Osteocyte (in vitro differentiated cells): ENCODE data around the gene PRELID2. TPM values are rescaled to one million over a fixed set of nuclear protein-coding genes. Genes with fewer than 3 reads are reported as not detected.
"Not testable (repeated sequence)": the region's sequence is repeated elsewhere in the genome, so short reads cannot be mapped to it uniquely, and the experiment has no call there.

ENCODE experiments used
- DNase-seq: peaks from one replicate; pipeline ENCODE4 v3.0.0; 2021; ENCODE audit warnings: mixed read lengths; ENCODE audit not compliant: unreplicated experiment; ENCODE audit errors: extremely low spot score
- H3K27ac Mint-ChIP-seq: one replicate; pipeline ENCODE4 v1.8.0; 2021; ENCODE audit warnings: mild to moderate bottlenecking, mixed read lengths; ENCODE audit not compliant: unreplicated experiment
- H3K27me3 Mint-ChIP-seq: one replicate; pipeline ENCODE4 v1.8.0; 2021; ENCODE audit warnings: mixed read lengths; ENCODE audit not compliant: unreplicated experiment
- H3K36me3 Mint-ChIP-seq: one replicate; pipeline ENCODE4 v1.8.0; 2021; ENCODE audit warnings: mixed read lengths; ENCODE audit not compliant: unreplicated experiment
- H3K4me1 Mint-ChIP-seq: one replicate; pipeline ENCODE4 v1.8.0; 2021; ENCODE audit warnings: mixed read lengths; ENCODE audit not compliant: unreplicated experiment
- H3K4me3 Mint-ChIP-seq: one replicate; pipeline ENCODE4 v1.8.0; 2021; ENCODE audit warnings: mild to moderate bottlenecking, moderate library complexity, mixed read lengths; ENCODE audit not compliant: unreplicated experiment
- H3K9me3 Mint-ChIP-seq: one replicate; pipeline ENCODE4 v1.8.0; 2021; ENCODE audit warnings: mixed read lengths; ENCODE audit not compliant: unreplicated experiment
- CTCF ChIP-seq: fragments of 200-600 bp; sonication (generic); IDR thresholded peaks from 2 replicates; pipeline ENCODE4 v1.5.0; 2021; ENCODE audit warnings: antibody characterized with exemption, mild to moderate bottlenecking, moderate library complexity
- total RNA-seq: library from RNA; stranded (reverse); gene quantifications from 2 replicates; pipeline ENCODE4 v1.2.1, GENCODE V29; 2021

Gene PRELID2
- total RNA-seq, 1 donor from 2014 or later: 4.7 TPM

- no peak for DNase-seq
- Mint-ChIP-seq H3K36me3 (no peaks in the 10 kb centered on the region), H3K27ac (no peak overlapping the region), H3K4me3 (no peak overlapping the region), H3K4me1 (peaks cover 2% of the 10 kb centered on the region), H3K27me3 (no peaks in the 10 kb centered on the region), H3K9me3 (no peaks in the 10 kb centered on the region)
- no peak for TF ChIP-seq CTCF
Observed at GRCh38 chr5:145803112-145804004, 31.8 kb downstream of the PRELID2 start.

- no peak overlapping the region for H3K4me3 Mint-ChIP-seq
- H3K27me3 Mint-ChIP-seq: no peaks in the 10 kb centered on the region
- peaks cover 2% of the 10 kb centered on the region for H3K4me1 Mint-ChIP-seq
- peaks cover 1% of the 10 kb centered on the region for H3K36me3 Mint-ChIP-seq
- TF ChIP-seq CTCF: no peak
- H3K9me3 Mint-ChIP-seq: peaks cover 7% of the 10 kb centered on the region
- no peak overlapping the region for H3K27ac Mint-ChIP-seq
- no peak for DNase-seq
Observed at GRCh38 chr5:145801195-145801594, 33.9 kb downstream of the PRELID2 start.

DNA sequence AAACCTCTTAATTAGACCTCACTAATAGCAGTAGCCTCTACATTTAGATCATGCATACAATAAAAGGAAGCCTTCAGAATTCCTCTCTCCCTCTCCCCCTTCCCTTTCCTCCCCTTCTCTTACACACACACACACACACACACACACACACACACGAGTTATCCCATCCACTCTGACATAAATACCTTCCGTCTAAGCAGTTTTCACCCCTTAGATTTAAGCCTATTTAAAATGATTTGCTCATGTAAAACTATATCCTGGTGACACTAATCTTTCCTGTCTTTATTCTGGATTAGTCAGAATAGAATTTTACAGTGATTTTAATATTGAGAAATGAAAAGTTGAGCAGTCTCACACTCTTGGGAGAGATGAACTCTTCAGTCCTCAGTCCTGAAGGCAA, 35.0 kb downstream of the PRELID2 start:
- H3K36me3 Mint-ChIP-seq: peaks cover 1% of the 10 kb centered on the region
- H3K4me3 Mint-ChIP-seq: no peak overlapping the region
- no peaks in the 10 kb centered on the region for H3K27me3 Mint-ChIP-seq
- H3K27ac Mint-ChIP-seq: no peak overlapping the region
- H3K4me1 Mint-ChIP-seq: peaks cover 2% of the 10 kb centered on the region
- no peak for TF ChIP-seq CTCF
- no peak for DNase-seq
- peaks cover 7% of the 10 kb centered on the region for H3K9me3 Mint-ChIP-seq

DNA sequence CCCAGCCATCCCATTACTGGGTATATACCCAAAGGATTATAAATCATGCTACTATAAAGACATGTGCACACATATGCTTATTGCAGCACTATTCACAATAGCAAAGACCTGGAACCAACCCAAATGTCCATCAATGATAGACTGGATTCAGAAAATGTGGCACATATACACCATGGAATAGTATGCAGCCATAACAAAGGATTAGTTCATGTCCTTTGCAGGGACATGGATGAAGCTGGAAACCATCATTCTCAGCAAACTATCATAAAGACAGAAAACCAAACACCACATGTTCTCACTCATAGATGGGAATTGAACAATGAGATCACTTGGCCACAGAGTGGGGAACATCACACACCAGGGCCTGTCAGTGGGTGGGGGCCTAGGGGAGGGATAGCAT, 36.6 kb downstream of the PRELID2 start:
- DNase-seq, H3K27me3 Mint-ChIP-seq, H3K4me1 Mint-ChIP-seq, H3K4me3 Mint-ChIP-seq, H3K36me3 Mint-ChIP-seq, H3K27ac Mint-ChIP-seq, H3K9me3 Mint-ChIP-seq: not testable (repeated sequence)

- H3K9me3 Mint-ChIP-seq: peaks cover 7% of the 10 kb centered on the region
- DNase-seq: no peak
- peaks cover 1% of the 10 kb centered on the region for H3K36me3 Mint-ChIP-seq
- no peak for TF ChIP-seq CTCF
- H3K4me1 Mint-ChIP-seq: peaks cover 2% of the 10 kb centered on the region
- no peaks in the 10 kb centered on the region for H3K27me3 Mint-ChIP-seq
- no peak overlapping the region for H3K27ac Mint-ChIP-seq
- H3K4me3 Mint-ChIP-seq: no peak overlapping the region
Observed at GRCh38 chr5:145797336-145797735, 37.8 kb downstream of the PRELID2 start.
